HS-5 (cell line): ENCODE results near the gene RTN4RL1.

Source experiments
- DNase-seq: peaks from one replicate; pipeline ENCODE4 v3.0.0-alpha.2; 2012; ENCODE audit warnings: low read depth

Gene RTN4RL1, protein sequence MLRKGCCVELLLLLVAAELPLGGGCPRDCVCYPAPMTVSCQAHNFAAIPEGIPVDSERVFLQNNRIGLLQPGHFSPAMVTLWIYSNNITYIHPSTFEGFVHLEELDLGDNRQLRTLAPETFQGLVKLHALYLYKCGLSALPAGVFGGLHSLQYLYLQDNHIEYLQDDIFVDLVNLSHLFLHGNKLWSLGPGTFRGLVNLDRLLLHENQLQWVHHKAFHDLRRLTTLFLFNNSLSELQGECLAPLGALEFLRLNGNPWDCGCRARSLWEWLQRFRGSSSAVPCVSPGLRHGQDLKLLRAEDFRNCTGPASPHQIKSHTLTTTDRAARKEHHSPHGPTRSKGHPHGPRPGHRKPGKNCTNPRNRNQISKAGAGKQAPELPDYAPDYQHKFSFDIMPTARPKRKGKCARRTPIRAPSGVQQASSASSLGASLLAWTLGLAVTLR

DNA sequence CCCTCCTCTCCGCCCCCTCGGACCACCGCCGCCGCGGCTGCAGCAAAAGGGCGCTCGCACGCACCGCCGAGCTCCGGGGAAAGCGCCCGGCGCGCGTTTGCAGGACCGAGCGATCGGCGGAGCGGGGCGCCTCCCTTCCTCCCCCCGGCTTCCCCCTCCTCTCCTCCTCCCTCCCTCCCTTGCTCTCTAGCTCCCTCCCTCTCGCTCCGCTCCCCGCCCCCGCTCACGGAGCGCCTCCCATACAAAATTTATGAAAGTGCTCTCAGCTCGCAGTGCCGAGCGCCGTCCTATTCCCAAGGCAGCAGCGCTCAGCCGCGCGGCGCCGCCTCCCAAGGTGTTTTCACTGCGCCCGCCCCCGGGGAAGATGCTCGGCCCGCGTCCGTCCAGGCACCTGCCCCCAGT is at the start of gene RTN4RL1:
RTN4RL1 (minus strand) TSS at position 115 of the 402 bp plus-strand sequence. CDS start 469 bp downstream, outside the sequence.
- DNase-seq, result no peak

GRCh38 chr17:2074919-2075318 is 49.8 kb upstream of the RTN4RL1 start:
- DNase-seq, result no peak

DNA sequence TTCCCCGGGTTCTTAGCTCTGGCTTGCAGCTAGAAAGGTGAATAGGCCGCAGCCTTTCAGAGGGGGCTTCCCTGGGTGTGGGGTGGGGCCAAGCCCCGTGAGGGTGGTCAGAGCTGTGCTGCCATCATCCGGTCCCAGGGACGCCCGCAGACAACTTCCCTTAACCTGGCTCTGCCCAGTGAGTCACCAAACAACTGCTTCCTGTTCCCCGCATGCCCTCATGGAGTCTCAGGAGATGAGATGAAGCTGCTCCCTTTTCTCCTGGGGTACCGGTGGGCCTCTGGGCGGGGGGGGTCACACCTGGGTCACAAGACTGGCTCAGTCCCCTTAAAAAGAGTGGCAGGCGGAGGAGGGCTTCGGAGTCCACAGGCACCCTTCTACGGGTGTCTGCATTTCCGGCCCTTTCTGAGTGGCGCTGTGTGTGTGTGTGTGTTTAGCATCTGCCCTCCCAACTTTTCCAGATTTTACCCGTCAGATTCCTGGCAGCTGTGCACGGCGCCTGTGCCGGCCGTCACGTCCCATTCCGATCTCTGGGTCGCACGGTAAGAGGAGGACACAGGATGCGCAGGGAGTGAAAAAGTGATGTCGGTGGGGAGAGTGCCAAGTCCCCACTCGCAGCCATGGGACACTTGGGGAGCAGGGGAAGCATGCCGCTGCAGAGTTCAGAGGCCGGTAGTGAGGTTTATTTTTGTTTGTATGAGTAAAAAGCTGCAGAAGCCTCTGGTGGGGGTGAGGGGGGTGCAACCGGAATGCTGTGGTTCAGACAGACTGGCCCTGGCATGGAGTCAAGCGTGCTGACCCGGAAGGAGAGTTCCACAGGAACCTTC is 46.5 kb upstream of the RTN4RL1 start:
- DNase-seq, result no peak

DNA sequence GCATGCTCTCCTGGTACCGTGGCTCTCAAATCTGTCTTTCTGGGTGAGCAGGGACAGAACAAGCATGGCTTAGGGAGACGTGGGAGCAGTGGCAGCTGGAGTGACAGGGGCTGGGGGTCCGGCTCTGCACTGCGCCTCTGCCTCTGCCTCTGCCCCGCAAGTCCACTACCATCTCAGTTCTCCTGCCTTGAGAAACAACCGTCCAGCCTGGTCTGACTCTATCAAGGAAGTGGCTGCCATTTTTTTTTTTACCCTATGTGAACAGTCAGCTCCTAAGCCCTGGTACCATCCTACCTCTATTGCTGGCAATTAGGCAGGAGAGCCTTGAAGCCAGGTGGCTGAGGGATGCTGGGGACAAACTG is 45.9 kb upstream of the RTN4RL1 start:
- no peak for DNase-seq

DNA sequence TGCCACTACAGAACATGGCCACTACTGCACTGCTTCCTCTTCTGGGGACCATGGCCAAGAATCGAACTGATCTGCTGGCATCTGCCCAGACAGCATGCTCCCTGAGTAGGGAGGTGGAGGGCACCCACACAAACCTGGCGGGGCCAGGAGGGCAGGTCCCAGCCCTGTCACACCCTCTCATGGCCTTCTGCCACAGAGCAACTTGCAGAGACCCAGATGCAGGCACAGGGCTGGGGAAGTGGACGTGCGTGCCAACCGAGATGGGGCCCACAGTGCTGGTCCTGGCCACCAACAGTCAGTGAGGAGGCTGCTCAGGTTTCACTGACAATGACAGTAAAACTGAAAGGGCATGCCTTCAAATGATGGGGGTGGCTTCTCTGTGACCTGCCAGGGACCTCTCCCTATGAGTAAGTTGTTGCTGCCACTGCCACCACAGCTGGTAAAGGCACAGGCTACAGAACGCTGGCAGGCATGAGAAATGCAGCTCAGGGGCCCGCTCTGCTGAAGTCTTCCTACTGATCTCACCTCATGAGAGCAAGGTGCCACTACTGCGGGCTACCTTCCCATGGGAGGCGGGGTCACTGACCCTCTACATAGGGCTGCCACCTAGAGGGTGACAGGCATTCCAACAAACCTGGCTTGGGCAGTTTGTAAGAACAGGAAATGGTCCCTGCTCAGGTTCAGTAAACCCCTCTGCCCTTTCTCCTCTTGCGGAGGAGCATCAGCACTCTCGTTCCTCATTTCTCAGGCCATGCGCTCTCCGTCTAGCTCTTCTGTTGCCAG is 45.3 kb upstream of the RTN4RL1 start:
- no peak for DNase-seq

GRCh38 chr17:2068519-2069051 is 43.5 kb upstream of the RTN4RL1 start:
- no peak for DNase-seq

DNA sequence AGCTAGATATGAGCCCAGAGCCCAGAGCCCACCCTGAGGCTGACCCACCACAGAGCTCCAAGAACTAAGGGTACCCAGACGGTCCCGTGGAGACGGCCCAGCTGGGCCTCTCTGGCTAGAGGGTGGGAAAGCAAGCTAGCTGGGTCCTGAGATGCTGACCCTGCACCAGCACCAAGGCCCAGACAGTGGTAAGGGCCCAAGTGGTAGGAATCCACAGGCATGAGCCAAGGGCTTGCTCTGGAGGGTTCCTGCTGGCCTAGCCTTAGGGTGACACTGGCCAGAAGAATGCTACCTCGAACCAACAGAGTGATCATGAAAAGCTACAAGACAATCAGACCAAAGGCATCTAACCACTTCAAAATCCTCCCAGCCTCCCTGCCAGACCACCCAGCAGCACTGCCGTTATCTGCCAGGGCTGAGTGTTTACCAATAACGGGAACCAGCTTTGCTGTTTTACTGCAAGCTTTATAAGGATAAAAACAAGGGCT is 42.9 kb upstream of the RTN4RL1 start:
- DNase-seq, result no peak

- DNase-seq, result no peak
Measured at GRCh38 chr17:2067608-2068024, 42.5 kb upstream of the RTN4RL1 start.

DNA sequence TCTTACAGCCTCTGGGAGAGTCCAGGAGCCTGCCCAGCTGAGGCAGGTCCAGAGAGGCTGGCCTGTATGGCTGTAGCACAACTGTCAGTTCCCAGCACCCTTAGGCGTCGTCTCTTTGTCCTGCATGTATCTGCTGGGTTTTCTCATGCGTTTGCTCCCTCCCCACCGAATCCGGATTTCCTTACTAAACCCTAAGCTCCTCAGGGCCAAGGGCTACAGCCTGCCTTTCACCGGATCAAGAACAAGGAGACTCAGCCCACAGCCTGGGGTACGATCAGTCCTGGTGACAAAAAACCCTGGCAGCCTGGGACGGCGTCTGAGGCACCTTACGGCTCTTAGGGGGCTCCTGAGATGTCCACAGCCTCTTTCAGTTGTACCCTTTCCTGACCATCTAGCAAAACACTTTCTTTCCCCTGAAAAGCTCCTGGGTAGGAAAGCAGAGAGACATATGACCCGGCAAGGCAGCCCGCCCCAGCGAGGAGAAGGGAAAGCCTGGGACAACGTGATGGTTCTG is 42.0 kb upstream of the RTN4RL1 start:
- no peak for DNase-seq

GRCh38 chr17:2065949-2066400 is 40.8 kb upstream of the RTN4RL1 start:
- no peak for DNase-seq

- no peak for DNase-seq
Measured at GRCh38 chr17:2064980-2065785, 40.0 kb upstream of the RTN4RL1 start.

DNA sequence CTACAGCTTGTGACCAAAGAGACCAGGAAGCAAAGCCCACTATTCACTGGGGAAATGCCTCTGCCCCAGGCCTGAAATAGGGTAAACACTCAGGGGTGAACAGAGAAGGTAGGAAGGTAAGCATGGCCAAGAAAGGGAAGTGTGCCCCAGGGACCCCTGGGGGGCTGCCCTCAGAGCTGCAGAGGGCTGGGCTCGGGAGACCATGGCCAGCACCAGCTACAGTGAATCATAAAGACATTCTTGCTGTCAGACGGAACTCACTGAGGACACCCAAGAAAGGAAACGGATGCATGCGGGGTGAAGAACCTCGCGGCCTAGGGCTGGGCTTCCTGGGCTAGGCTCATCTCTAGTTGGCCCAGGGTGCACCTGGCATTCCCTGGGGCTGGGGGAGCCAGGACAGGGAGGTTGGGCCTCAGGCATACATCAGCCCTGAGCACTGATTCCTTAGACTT is 39.4 kb upstream of the RTN4RL1 start:
- no peak for DNase-seq

DNA sequence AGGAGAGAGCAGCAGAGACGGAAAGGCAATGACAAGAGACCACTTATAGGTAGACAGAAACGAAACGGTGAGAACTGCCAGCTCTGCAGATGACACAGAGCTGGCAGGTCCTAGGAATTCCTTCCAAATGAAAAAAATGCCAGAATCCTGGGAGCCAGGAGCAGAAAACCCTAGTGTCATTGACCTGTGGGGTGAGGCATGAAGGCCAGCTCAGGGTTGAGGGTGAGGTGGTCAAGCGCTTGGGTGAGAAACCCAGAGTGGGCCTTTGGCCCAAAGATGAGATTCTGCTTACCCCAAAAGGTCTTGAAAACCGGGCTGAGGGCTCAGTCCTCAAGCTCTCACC is 39.0 kb upstream of the RTN4RL1 start:
- no peak for DNase-seq

- DNase-seq, result no peak
Measured at GRCh38 chr17:2063261-2064146, 38.4 kb upstream of the RTN4RL1 start.

DNA sequence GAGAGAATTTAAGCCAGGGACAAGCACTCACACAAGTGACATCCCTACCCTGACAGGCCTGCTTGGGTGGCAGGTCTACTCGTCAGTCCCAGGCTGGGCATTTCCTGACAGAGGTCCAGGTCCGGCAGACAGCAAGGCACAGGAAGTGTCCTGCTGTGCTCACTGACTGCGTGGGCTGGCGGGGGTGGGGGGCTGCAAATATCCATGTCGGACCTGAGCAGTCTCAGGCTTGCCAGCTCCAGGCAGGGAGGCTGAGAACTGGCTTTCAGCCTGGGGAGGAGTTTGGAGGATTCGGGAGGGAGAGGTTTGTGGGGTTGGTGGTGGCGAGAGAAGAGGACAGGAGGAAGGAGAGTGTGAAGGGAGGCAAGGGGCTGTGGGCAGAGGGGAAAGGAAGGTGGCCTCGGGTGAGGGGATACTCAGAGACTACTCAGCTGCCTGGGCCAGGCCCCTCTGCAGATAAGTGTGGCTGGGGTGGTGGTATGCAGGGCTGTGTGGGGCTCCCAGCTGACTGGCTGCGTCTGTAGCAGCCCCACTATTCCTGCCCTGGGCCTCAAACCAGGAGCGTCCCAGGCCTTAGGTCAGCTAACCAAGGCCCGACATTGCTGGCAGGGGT is 37.5 kb upstream of the RTN4RL1 start:
- DNase-seq, result no peak

GRCh38 chr17:2061441-2061958 is 36.4 kb upstream of the RTN4RL1 start:
- no peak for DNase-seq

- no peak for DNase-seq
Measured at GRCh38 chr17:2060681-2061440, 35.7 kb upstream of the RTN4RL1 start.

DNA sequence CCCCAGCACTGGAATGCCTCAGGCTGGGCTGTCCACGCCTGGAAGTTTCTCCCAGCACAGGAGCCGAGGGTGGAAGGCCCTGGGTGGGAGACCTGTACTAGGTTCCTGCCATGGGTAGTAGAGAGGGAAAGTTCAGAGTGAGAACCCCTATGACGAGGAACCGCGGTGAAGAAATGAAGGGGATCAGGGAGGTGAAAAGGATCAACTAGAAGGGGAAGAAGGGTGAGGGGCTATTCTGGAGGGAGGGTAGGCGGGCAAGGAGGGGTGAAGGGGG is 35.2 kb upstream of the RTN4RL1 start:
- DNase-seq, result no peak
